MM.1S (cell line): ENCODE results near the gene TNFAIP8.

Experiments used
- DNase-seq: peaks from one replicate; pipeline ENCODE4 v3.0.0-alpha.2; 2015
- H2AFZ ChIP-seq: fragments of 300-600 bp; sonication (generic); 2 replicates; pipeline ENCODE4 v1.6.0; 2016; ENCODE audit warnings: antibody characterized with exemption, low read length
- H3F3A ChIP-seq: fragments of 300-600 bp; sonication (generic); 2 replicates; pipeline ENCODE4 v1.6.1; 2016; ENCODE audit warnings: mild to moderate bottlenecking, antibody characterized with exemption, low read length, moderate library complexity, mixed read lengths; ENCODE audit not compliant: insufficient read depth
- H3K27ac ChIP-seq: fragments of 300-600 bp; sonication (generic); 2 replicates; pipeline ENCODE4 v1.5.1; 2016; ENCODE audit warnings: mild to moderate bottlenecking, low read length
- H3K27me3 ChIP-seq: fragments of 300-600 bp; sonication (generic); replicated peaks from 2 replicates; pipeline ENCODE4 v1.6.0; 2016; ENCODE audit warnings: low read length; ENCODE audit not compliant: insufficient read depth
- H3K36me3 ChIP-seq: fragments of 300-600 bp; sonication (generic); replicated peaks from 2 replicates; pipeline ENCODE4 v1.6.1; 2016; ENCODE audit warnings: mild to moderate bottlenecking, low read length, mixed read lengths; ENCODE audit not compliant: insufficient read depth
- H3K4me1 ChIP-seq: fragments of 300-600 bp; sonication (generic); 2 replicates; pipeline ENCODE4 v1.6.1; 2016; ENCODE audit warnings: low read length, mixed read lengths
- H3K4me2 ChIP-seq: fragments of 300-600 bp; sonication (generic); 2 replicates; pipeline ENCODE4 v1.6.0; 2016; ENCODE audit warnings: low read depth, low read length
- H3K4me3 ChIP-seq: fragments of 300-600 bp; sonication (generic); 2 replicates; pipeline ENCODE4 v1.5.1; 2016; ENCODE audit warnings: low read length, mixed read lengths
- H3K79me2 ChIP-seq: fragments of 300-600 bp; sonication (generic); 2 replicates; pipeline ENCODE4 v1.6.1; 2016; ENCODE audit warnings: mixed run types, low read length, mixed read lengths
- H3K9ac ChIP-seq: fragments of 300-600 bp; sonication (generic); 2 replicates; pipeline ENCODE4 v1.6.1; 2016; ENCODE audit warnings: low read length, mixed read lengths
- H3K9me2 ChIP-seq: fragments of 300-600 bp; sonication (generic); replicated peaks from 2 replicates; pipeline ENCODE4 v1.6.1; 2016; ENCODE audit warnings: mild to moderate bottlenecking, low read length, mixed read lengths; ENCODE audit not compliant: insufficient read depth
- H3K9me3 ChIP-seq: fragments of 300-600 bp; sonication (generic); replicated peaks from 2 replicates; pipeline ENCODE4 v1.6.1; 2016; ENCODE audit warnings: mild to moderate bottlenecking, low read length, mixed read lengths; ENCODE audit not compliant: insufficient read depth
- H4K20me1 ChIP-seq: fragments of 300-600 bp; sonication (generic); 2 replicates; pipeline ENCODE4 v1.6.1; 2016; ENCODE audit warnings: mild to moderate bottlenecking, low read length, moderate library complexity, mixed read lengths; ENCODE audit not compliant: insufficient read depth
- EZH2 ChIP-seq: fragments of 300-600 bp; sonication (generic); optimal IDR thresholded peaks from 2 replicates; pipeline ENCODE3; 2017; ENCODE audit warnings: low read depth, mild to moderate bottlenecking, antibody characterized with exemption, low read length, mixed read lengths
- EZH2phosphoT487 ChIP-seq: fragments of 300-600 bp; sonication (generic); IDR thresholded peaks from 2 replicates; pipeline ENCODE4 v1.6.1; 2018; ENCODE audit warnings: antibody characterized with exemption, low read length
- TF ChIP-seq, protein P1 (sequence below): fragments of 300-600 bp; sonication (generic); IDR thresholded peaks from 2 replicates; pipeline ENCODE4 v1.5.1; 2016; ENCODE audit warnings: antibody characterized with exemption, low read length, mixed read lengths

TNFAIP8 gene

DNA sequence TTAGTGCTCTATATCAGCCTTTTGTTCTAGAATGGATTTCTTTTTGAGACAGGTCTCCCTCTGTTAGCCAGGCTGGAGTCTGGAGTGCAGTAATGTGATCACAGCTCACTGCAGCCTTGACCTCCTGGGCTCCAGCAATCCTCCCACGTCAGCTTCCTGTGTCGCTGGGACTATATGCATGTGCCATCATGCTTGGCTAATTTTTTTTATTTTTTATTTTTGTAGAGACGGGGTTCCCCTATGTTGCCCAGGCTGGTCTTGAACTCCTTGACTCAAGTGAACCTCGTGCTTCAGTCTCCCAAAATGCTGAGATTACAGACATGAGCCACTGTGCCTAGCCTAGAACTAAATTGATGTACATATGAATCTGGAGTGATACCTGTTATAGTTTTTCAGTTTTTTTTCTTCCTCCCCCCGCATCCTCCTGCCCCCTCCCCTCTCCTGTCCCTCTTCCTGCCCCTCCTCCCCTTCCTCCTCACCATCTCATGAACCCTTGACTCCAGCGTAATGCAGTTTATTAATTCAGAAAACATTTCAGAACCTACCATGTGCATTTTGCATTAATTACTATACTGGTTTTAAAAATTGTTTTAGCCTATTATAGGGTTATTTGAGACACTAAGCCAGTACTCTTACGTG lies 37.4 kb upstream of the TNFAIP8 start:
- H3K36me3 ChIP-seq, result no peaks in the 10 kb centered on the region
- no peak overlapping the region for H2AFZ ChIP-seq
- TF ChIP-seq, protein P1, sequence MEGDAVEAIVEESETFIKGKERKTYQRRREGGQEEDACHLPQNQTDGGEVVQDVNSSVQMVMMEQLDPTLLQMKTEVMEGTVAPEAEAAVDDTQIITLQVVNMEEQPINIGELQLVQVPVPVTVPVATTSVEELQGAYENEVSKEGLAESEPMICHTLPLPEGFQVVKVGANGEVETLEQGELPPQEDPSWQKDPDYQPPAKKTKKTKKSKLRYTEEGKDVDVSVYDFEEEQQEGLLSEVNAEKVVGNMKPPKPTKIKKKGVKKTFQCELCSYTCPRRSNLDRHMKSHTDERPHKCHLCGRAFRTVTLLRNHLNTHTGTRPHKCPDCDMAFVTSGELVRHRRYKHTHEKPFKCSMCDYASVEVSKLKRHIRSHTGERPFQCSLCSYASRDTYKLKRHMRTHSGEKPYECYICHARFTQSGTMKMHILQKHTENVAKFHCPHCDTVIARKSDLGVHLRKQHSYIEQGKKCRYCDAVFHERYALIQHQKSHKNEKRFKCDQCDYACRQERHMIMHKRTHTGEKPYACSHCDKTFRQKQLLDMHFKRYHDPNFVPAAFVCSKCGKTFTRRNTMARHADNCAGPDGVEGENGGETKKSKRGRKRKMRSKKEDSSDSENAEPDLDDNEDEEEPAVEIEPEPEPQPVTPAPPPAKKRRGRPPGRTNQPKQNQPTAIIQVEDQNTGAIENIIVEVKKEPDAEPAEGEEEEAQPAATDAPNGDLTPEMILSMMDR, result no peak
- no peak for TF ChIP-seq EZH2phosphoT487
- no peak for TF ChIP-seq EZH2
- H3K4me3 ChIP-seq, result no peak overlapping the region
- H3K9me2 ChIP-seq, result no peaks in the 10 kb centered on the region
- H4K20me1 ChIP-seq, result no peaks in the 10 kb centered on the region
- peaks cover 27% of the 10 kb centered on the region for H3K4me1 ChIP-seq
- no peak for DNase-seq
- no peaks in the 10 kb centered on the region for H3K27me3 ChIP-seq
- no peaks in the 10 kb centered on the region for H3K9me3 ChIP-seq
- H3K79me2 ChIP-seq, result peaks cover 42% of the 10 kb centered on the region
- no peak overlapping the region for H3K4me2 ChIP-seq
- peaks cover 15% of the 10 kb centered on the region for H3F3A ChIP-seq
- no peak overlapping the region for H3K9ac ChIP-seq
- no peak overlapping the region for H3K27ac ChIP-seq

DNA sequence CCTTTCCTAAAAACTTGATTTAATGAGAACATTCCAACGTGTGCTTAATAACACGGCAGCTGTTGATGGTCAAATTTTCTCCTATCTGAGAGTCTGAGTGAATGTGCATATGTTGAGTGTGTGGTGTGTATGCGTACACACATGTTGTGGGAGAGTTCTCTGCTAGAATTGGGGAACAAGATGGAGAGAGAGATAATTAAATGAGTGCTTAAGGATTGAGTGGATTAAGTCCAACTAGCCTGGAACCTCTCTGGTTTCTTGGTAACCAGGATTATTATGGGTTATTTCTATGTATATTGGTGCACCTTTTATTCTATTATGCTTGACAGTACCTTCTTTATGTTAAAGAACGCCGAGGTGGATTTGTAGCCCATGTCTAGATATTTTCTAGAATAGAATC lies 36.4 kb upstream of the TNFAIP8 start:
- TF ChIP-seq EZH2 (no peak), EZH2phosphoT487 (no peak)
- TF ChIP-seq, protein P1, result no peak
- no peaks in the 10 kb centered on the region for H3K27me3 ChIP-seq
- no peak overlapping the region for H3K4me2 ChIP-seq
- peaks cover 15% of the 10 kb centered on the region for H3F3A ChIP-seq
- H3K27ac ChIP-seq, result no peak overlapping the region
- H3K4me1 ChIP-seq, result peaks cover 33% of the 10 kb centered on the region
- H4K20me1 ChIP-seq, result no peaks in the 10 kb centered on the region
- no peaks in the 10 kb centered on the region for H3K9me2 ChIP-seq
- no peaks in the 10 kb centered on the region for H3K9me3 ChIP-seq
- peaks cover 52% of the 10 kb centered on the region for H3K79me2 ChIP-seq
- no peak overlapping the region for H3K4me3 ChIP-seq
- no peak overlapping the region for H2AFZ ChIP-seq
- no peak overlapping the region for H3K9ac ChIP-seq
- no peaks in the 10 kb centered on the region for H3K36me3 ChIP-seq
- DNase-seq, result no peak

DNA sequence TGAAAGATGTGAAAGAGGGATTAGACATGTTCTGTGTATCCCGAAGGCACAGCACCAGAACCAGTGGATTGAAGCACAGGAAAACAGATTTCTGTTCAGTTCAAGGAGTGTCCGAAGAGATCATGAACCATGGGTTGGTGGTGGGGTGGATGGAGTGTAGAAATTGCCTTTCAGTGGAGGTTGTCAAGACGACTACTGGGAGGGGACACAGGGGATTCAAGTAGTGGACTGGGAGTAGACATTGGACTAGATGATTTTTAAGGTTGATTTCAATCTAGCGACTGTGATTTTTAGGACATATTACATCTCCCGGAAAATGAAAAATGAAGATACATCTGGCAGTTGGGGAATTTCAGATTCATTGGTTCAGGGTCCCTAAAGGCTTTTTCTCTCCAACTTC lies 35.9 kb upstream of the TNFAIP8 start:
- Histone ChIP-seq H3K9ac (no peak overlapping the region), H3K9me2 (no peaks in the 10 kb centered on the region), H3F3A (peaks cover 15% of the 10 kb centered on the region), H3K36me3 (no peaks in the 10 kb centered on the region), H2AFZ (no peak overlapping the region), H3K27me3 (no peaks in the 10 kb centered on the region), H4K20me1 (no peaks in the 10 kb centered on the region), H3K9me3 (no peaks in the 10 kb centered on the region), H3K4me1 (peaks cover 33% of the 10 kb centered on the region), H3K4me3 (no peak overlapping the region), H3K27ac (no peak overlapping the region), H3K4me2 (no peak overlapping the region), H3K79me2 (peaks cover 57% of the 10 kb centered on the region)
- TF ChIP-seq EZH2phosphoT487 (no peak), EZH2 (no peak)
- TF ChIP-seq, protein P1, result no peak
- DNase-seq, result no peak
